Transverse colon (tissue), 4 donors: Measurements from ENCODE around the gene LHFPL3. TPM values are rescaled to one million over a fixed set of nuclear protein-coding genes. Genes with fewer than 3 reads are reported as not detected.
"Not testable (repeated sequence)": the region's sequence is repeated elsewhere in the genome, so short reads cannot be mapped to it uniquely, and the experiment has no call there.

Source experiments
- DNase-seq: peaks from one replicate; pipeline ENCODE4 v3.0.0-alpha.2; 2019
- H3K27ac ChIP-seq, 4 donors: fragments of 200-600 bp; sonication (generic); 2 replicates each; pipeline ENCODE4 v1.5.1; 2016 to 2018; ENCODE audit warnings: inconsistent platforms in 4 of 4
- H3K27me3 ChIP-seq: fragments of 200-600 bp; sonication (generic); 2 replicates; pipeline ENCODE4 v1.5.1; 2017; ENCODE audit warnings: inconsistent platforms
- H3K36me3 ChIP-seq, 4 donors: fragments of 200-600 bp; sonication (generic); 2 replicates each; pipeline ENCODE4 v1.5.1; 2017 to 2019; ENCODE audit warnings: inconsistent platforms in 4 of 4
- H3K4me1 ChIP-seq, 4 donors: fragments of 200-600 bp; sonication (generic); 2 replicates each; pipeline ENCODE4 v1.5.1; 2017 to 2020; ENCODE audit warnings: inconsistent platforms in 4 of 4
- H3K4me3 ChIP-seq, 4 donors: fragments of 200-600 bp; sonication (generic); 1 replicate in 1 of 4; 2 replicates in 3 of 4; pipeline versions ENCODE4 v1.5.1 to v1.6.1; 2017 to 2019; ENCODE audit warnings: inconsistent platforms in 4 of 4
- H3K9me3 ChIP-seq, 2 donors: fragments of 200-600 bp; sonication (generic); 2 replicates each; pipeline ENCODE4 v1.5.1; 2017 to 2019; ENCODE audit warnings: inconsistent platforms in 2 of 2
- CTCF ChIP-seq, 5 experiments: fragments of 200-600 bp in 3 of 5; fragments of 450-650 bp in 2 of 5; sonication (generic) in 3 of 5; IDR thresholded peaks; 1 replicate in 2 of 5; 2 replicates in 3 of 5; pipeline ENCODE4 v1.5.1; 2016 to 2017; ENCODE audit warnings: antibody characterized with exemption in 5 of 5, inconsistent platforms in 3 of 5, mild to moderate bottlenecking in 2 of 5, moderate library complexity in 1 of 5
- EP300 ChIP-seq: sonication (generic); formaldehyde crosslinking; IDR thresholded peaks from one replicate; pipeline ENCODE4 v1.6.1; 2017; ENCODE audit warnings: antibody characterized with exemption, low read depth
- POLR2A ChIP-seq: fragments of 450-650 bp; IDR thresholded peaks from one replicate; pipeline ENCODE4 v1.6.1; 2016; ENCODE audit warnings: antibody characterized with exemption, mild to moderate bottlenecking, moderate library complexity
- POLR2AphosphoS5 ChIP-seq, 3 donors: sonication (generic); formaldehyde crosslinking; IDR thresholded peaks; one replicate each; pipeline ENCODE4 v1.6.1; 2016; ENCODE audit warnings: antibody characterized with exemption in 3 of 3
- WGBS, 2 donors: methylation state at CpG; one replicate each; pipeline ENCODE4 v1.1.5; 2018; ENCODE audit warnings: low coverage in 1 of 2; 5-methylcytosine and 5-hydroxymethylcytosine counted together
- in situ Hi-C, 4 donors: fragments of 200-750 bp; cut with MboI; loops; one replicate each; pipeline versions ENCODE4 v1.15.0 to v1.15.1; 2017; ENCODE audit warnings: low sequenced_read_pairs in 3 of 4, low pct_ligation_motif_present in 1 of 4, low pct_unique_long_range_greater_than_20kb in 1 of 4
- intact Hi-C: fragments of 100-400 bp; cut with DNase I; formaldehyde crosslinking; loops from one replicate; pipeline ENCODE4 v1.15.1; 2023; ENCODE audit warnings: low total_unique reads
- total RNA-seq, 4 donors: library from RNA; depleted of rRNA; stranded (reverse); fragments of >200 nt; gene quantifications; one replicate each; pipeline ENCODE4 v1.1.0, GENCODE V29; 2016

LHFPL3 gene
- under 1 TPM in 3 of 4 donors, not detected in 1; 0.27 to 0.80 (median 0.32) TPM for total RNA-seq

- H3K27ac ChIP-seq = peak within 1 kb of the TSS in 1 of 4 donors; percentile 0
- intact Hi-C loops (no loop called here), in situ Hi-C loops (no loop called here)
- TF ChIP-seq CTCF (IDR thresholded peaks at IDR 0.05) = no peak
- no peak for TF ChIP-seq POLR2A
- no peak for TF ChIP-seq POLR2AphosphoS5 (IDR thresholded peaks at IDR 0.05)
- peak within 1 kb of the TSS in 2 of 4 donors; percentile 25 to 44 for H3K4me3 ChIP-seq
- WGBS, 2 donors = 8% methylated on average over 39 of the region's 62 CpGs; no CpG with 5 or more reads in 1 of the 2 donors
- H3K27me3 ChIP-seq = peaks cover 91% of the 10 kb centered on the region
- peaks cover 0 to 17% (median 9%) of the 10 kb centered on the region in 4 donors for H3K4me1 ChIP-seq
- no peak for DNase-seq
- H3K36me3 ChIP-seq = no peaks in the 10 kb centered on the region
- H3K9me3 ChIP-seq = no peaks in the 10 kb centered on the region
Measured at GRCh38 chr7:104328296-104328969, at the start of gene LHFPL3. TSS of gene LHFPL3 (plus strand) at chr7:104328603.

- intact Hi-C loops, DNase-seq, H3K27ac ChIP-seq, in situ Hi-C loops, H3K36me3 ChIP-seq, H3K9me3 ChIP-seq, H3K4me1 ChIP-seq, H3K27me3 ChIP-seq, H3K4me3 ChIP-seq: not testable (repeated sequence)
- 69 to 100% methylated on average over 1 to 2 of the region's 2 CpGs for WGBS, 2 donors
Measured at GRCh38 chr7:104281685-104282084, 46.7 kb upstream of the LHFPL3 start.

- TF ChIP-seq POLR2AphosphoS5 (IDR thresholded peaks at IDR 0.05) = no peak
- TF ChIP-seq CTCF (IDR thresholded peaks at IDR 0.05) = no peak
- TF ChIP-seq EP300 = no peak
- TF ChIP-seq POLR2A = no peak
- DNase-seq = no peak
- in situ Hi-C loops (no loop called here), intact Hi-C loops (no loop called here)
- Histone ChIP-seq H3K4me3 (no peak overlapping the region), H3K4me1 (no peaks in the 10 kb centered on the region), H3K36me3 (no peaks in the 10 kb centered on the region), H3K27me3 (no peaks in the 10 kb centered on the region), H3K9me3 (no peaks in the 10 kb centered on the region), H3K27ac (no peak overlapping the region)
- WGBS, 2 donors = 20 to 27% methylated on average over 1 of the region's 1 CpG
Measured at GRCh38 chr7:104286839-104287238, 41.6 kb upstream of the LHFPL3 start.

GRCh38 chr7:104288137-104288536, 40.3 kb upstream of the LHFPL3 start:
- no peaks in the 10 kb centered on the region for H3K27me3 ChIP-seq
- no peak for DNase-seq
- H3K27ac ChIP-seq = no peak overlapping the region
- no peak for TF ChIP-seq POLR2A
- TF ChIP-seq EP300 = no peak
- TF ChIP-seq CTCF (IDR thresholded peaks at IDR 0.05) = no peak
- TF ChIP-seq POLR2AphosphoS5 (IDR thresholded peaks at IDR 0.05) = no peak
- H3K9me3 ChIP-seq = no peaks in the 10 kb centered on the region
- in situ Hi-C loops (no loop called here), intact Hi-C loops (no loop called here)
- no peaks in the 10 kb centered on the region for H3K36me3 ChIP-seq
- no peaks in the 10 kb centered on the region for H3K4me1 ChIP-seq
- WGBS, 2 donors = 94 to 100% methylated on average over 1 of the region's 1 CpG
- no peak overlapping the region for H3K4me3 ChIP-seq

- TF ChIP-seq CTCF (IDR thresholded peaks at IDR 0.05) (no peak), POLR2A (no peak), POLR2AphosphoS5 (IDR thresholded peaks at IDR 0.05) (no peak), EP300 (no peak)
- in situ Hi-C loops = no loop called here
- Histone ChIP-seq H3K9me3 (no peaks in the 10 kb centered on the region), H3K4me3 (no peak overlapping the region), H3K36me3 (no peaks in the 10 kb centered on the region), H3K27ac (no peak overlapping the region), H3K4me1 (no peaks in the 10 kb centered on the region), H3K27me3 (no peaks in the 10 kb centered on the region)
- intact Hi-C loops = no loop called here
- no peak for DNase-seq
- whole genome bisulfite sequencing, 2 donors = 53 to 62% methylated on average over 3 of the region's 3 CpGs
Measured at GRCh38 chr7:104294291-104294690, 34.1 kb upstream of the LHFPL3 start.
